GM06990 (cell line): ENCODE results near the gene OBSCN.
A peak's percentile ranks its signal among the peaks of the same experiment; 100 is the strongest.

Experiments
- DNase-seq: peaks from one replicate; pipeline ENCODE4 v3.0.0-alpha.2; 2011; ENCODE audit not compliant: insufficient read length; ENCODE audit errors: extremely low read depth
- H3K27me3 ChIP-seq: replicated peaks from 2 replicates; pipeline ENCODE4 v1.6.0; 2011; ENCODE audit warnings: low read length; ENCODE audit not compliant: control insufficient read depth, insufficient read depth
- H3K36me3 ChIP-seq: 2 replicates; pipeline ENCODE4 v1.5.1; 2011; ENCODE audit warnings: low read length; ENCODE audit not compliant: control insufficient read depth, insufficient read depth
- H3K4me3 ChIP-seq: replicated peaks from 2 replicates; pipeline ENCODE4 v1.5.1; 2011; ENCODE audit warnings: low read depth, mild to moderate bottlenecking, control low read depth, low read length
- CTCF ChIP-seq: IDR thresholded peaks from 2 replicates; pipeline ENCODE4 v1.5.1; 2011; ENCODE audit warnings: low read length, control low read depth, mild to moderate bottlenecking, inconsistent platforms; ENCODE audit not compliant: insufficient read depth, poor library complexity, severe bottlenecking

Gene OBSCN

GRCh38 chr1:228161362-228161761, 46.5 kb upstream of the OBSCN start:
- no peak overlapping the region for H3K4me3 ChIP-seq
- no peaks in the 10 kb centered on the region for H3K36me3 ChIP-seq
- no peak for DNase-seq
- TF ChIP-seq CTCF = no peak
- no peaks in the 10 kb centered on the region for H3K27me3 ChIP-seq

- Histone ChIP-seq H3K36me3 (no peaks in the 10 kb centered on the region), H3K27me3 (no peaks in the 10 kb centered on the region), H3K4me3 (no peak overlapping the region)
- no peak for TF ChIP-seq CTCF
- no peak for DNase-seq
These were observed 46.0 kb upstream of the OBSCN start for GRCh38 chr1:228161866-228162265.

GRCh38 chr1:228162286-228163006, 45.4 kb upstream of the OBSCN start:
- Histone ChIP-seq H3K27me3 (no peaks in the 10 kb centered on the region), H3K36me3 (no peaks in the 10 kb centered on the region), H3K4me3 (no peak overlapping the region)
- TF ChIP-seq CTCF = no peak
- no peak for DNase-seq

- DNase-seq = peak; percentile 5
These were observed 44.7 kb upstream of the OBSCN start for GRCh38 chr1:228163007-228163753.

GRCh38 chr1:228163776-228164519, 43.9 kb upstream of the OBSCN start:
- no peaks in the 10 kb centered on the region for H3K27me3 ChIP-seq
- peak; percentile 9 for DNase-seq
- no peak overlapping the region for H3K4me3 ChIP-seq
- TF ChIP-seq CTCF = no peak
- H3K36me3 ChIP-seq = no peaks in the 10 kb centered on the region; the same call in 1 of the 2 replicates

More at GRCh38 chr1:228163007-228163753, 44.7 kb upstream of the OBSCN start:
- no peaks in the 10 kb centered on the region for H3K27me3 ChIP-seq
- no peak for TF ChIP-seq CTCF
- no peak overlapping the region for H3K4me3 ChIP-seq
- H3K36me3 ChIP-seq = no peaks in the 10 kb centered on the region
